ENCODE measurements around the gene TUBA1B. TPM values are rescaled to one million over a fixed set of nuclear protein-coding genes. Genes with fewer than 3 reads are reported as not detected.
"Not testable (repeated sequence)": the region's sequence is repeated elsewhere in the genome, so short reads cannot be mapped to it uniquely, and the experiment has no call there.

The TUBA1B gene
- total RNA-seq, 1 experiment from 2014 or later = 1,866 TPM

GRCh38 chr12:49138587-49138986 lies 7.4 kb upstream of the TUBA1B start:
- H3K4me1 ChIP-seq = no peaks in the 10 kb centered on the region
- Mint-ChIP-seq H3K4me1 (ENCODE audit: low read depth, unreplicated experiment) (no peaks in the 10 kb centered on the region), H3K4me3 (ENCODE audit: unreplicated experiment) (no peak overlapping the region), H3K27ac (ENCODE audit: unreplicated experiment) (no peak overlapping the region), H3K27me3 (ENCODE audit: insufficient read depth, unreplicated experiment) (no peaks in the 10 kb centered on the region), H3K9me3 (ENCODE audit: unreplicated experiment) (no peaks in the 10 kb centered on the region), H3K36me3 (ENCODE audit: insufficient read depth, unreplicated experiment) (peaks cover 5% of the 10 kb centered on the region)
- intact Hi-C loops (cut with micrococcal nuclease; ENCODE audit: unreplicated experiment) = no loop called here
- DNase-seq = no peak
- no peaks in the 10 kb centered on the region for H3K27me3 ChIP-seq (replicated peaks; ENCODE audit: control insufficient read depth, insufficient read depth, low read length)
- no peaks in the 10 kb centered on the region for H3K36me3 ChIP-seq (ENCODE audit: control insufficient read depth, insufficient read depth, low read length)
- no TSS peak for BruUV-seq (replicated peaks)
- no peaks in the 10 kb centered on the region for H3K9me3 ChIP-seq
- TF ChIP-seq CTCF (IDR thresholded peaks at IDR 0.05; ENCODE audit: insufficient read depth in 1 of 2, low read depth in 1 of 2, low read length in 1 of 2, severe bottlenecking in 1 of 2, unreplicated experiment in 1 of 2) = no peak
- H3K4me3 ChIP-seq (ENCODE audit: low read depth, low read length) = no peak overlapping the region
- CTCF ChIA-PET = no interaction called here
- POLR2A ChIA-PET = no interaction called here

GRCh38 chr12:49137476-49137875 lies 6.3 kb upstream of the TUBA1B start:
- no peak overlapping the region for H3K27ac Mint-ChIP-seq (ENCODE audit: unreplicated experiment)
- Histone ChIP-seq H3K27me3 (replicated peaks; ENCODE audit: control insufficient read depth, insufficient read depth, low read length) (no peaks in the 10 kb centered on the region), H3K4me1 (peaks cover 5% of the 10 kb centered on the region), H3K9me3 (no peaks in the 10 kb centered on the region), H3K36me3 (ENCODE audit: control insufficient read depth, insufficient read depth, low read length) (no peaks in the 10 kb centered on the region), H3K4me3 (ENCODE audit: low read depth, low read length) (no peak overlapping the region)
- no peaks in the 10 kb centered on the region for H3K9me3 Mint-ChIP-seq (ENCODE audit: unreplicated experiment)
- peaks cover under 1% of the 10 kb centered on the region for H3K4me1 Mint-ChIP-seq (ENCODE audit: low read depth, unreplicated experiment)
- POLR2A ChIA-PET = interaction anchor here (0.6 kb wide), 1 partner anchor 991 kb away, joined by 6 read pairs; no protein-coding TSS in a partner anchor
- no peaks in the 10 kb centered on the region for H3K27me3 Mint-ChIP-seq (ENCODE audit: insufficient read depth, unreplicated experiment)
- CTCF ChIA-PET = no interaction called here
- no peak overlapping the region for H3K4me3 Mint-ChIP-seq (ENCODE audit: unreplicated experiment)
- intact Hi-C loops (cut with micrococcal nuclease; ENCODE audit: unreplicated experiment) = no loop called here
- TF ChIP-seq CTCF (IDR thresholded peaks at IDR 0.05; ENCODE audit: insufficient read depth in 1 of 2, low read depth in 1 of 2, low read length in 1 of 2, severe bottlenecking in 1 of 2, unreplicated experiment in 1 of 2) = no peak
- BruUV-seq (replicated peaks) = no TSS peak
- H3K36me3 Mint-ChIP-seq (ENCODE audit: insufficient read depth, unreplicated experiment) = peaks cover 5% of the 10 kb centered on the region
- DNase-seq = no peak

- DNase-seq, CTCF ChIA-PET: not testable (repeated sequence)
Measured at GRCh38 chr12:49136997-49137396, 5.8 kb upstream of the TUBA1B start.

GRCh38 chr12:49133590-49133989 lies 2.4 kb upstream of the TUBA1B start:
- no peak overlapping the region for H3K4me3 ChIP-seq (ENCODE audit: low read depth, low read length)
- no peak for DNase-seq
- H3K27me3 ChIP-seq (replicated peaks; ENCODE audit: control insufficient read depth, insufficient read depth, low read length) = no peaks in the 10 kb centered on the region
- Mint-ChIP-seq H3K27me3 (ENCODE audit: insufficient read depth, unreplicated experiment) (no peaks in the 10 kb centered on the region), H3K4me1 (ENCODE audit: low read depth, unreplicated experiment) (peaks cover 10% of the 10 kb centered on the region), H3K27ac (ENCODE audit: unreplicated experiment) (no peak overlapping the region), H3K9me3 (ENCODE audit: unreplicated experiment) (no peaks in the 10 kb centered on the region), H3K4me3 (ENCODE audit: unreplicated experiment) (no peak overlapping the region), H3K36me3 (ENCODE audit: insufficient read depth, unreplicated experiment) (peaks cover 29% of the 10 kb centered on the region)
- intact Hi-C loops (cut with micrococcal nuclease; ENCODE audit: unreplicated experiment) = no loop called here
- BruUV-seq (replicated peaks) = no TSS peak
- peaks cover 8% of the 10 kb centered on the region for H3K4me1 ChIP-seq
- no peak for TF ChIP-seq CTCF (IDR thresholded peaks at IDR 0.05; ENCODE audit: insufficient read depth in 1 of 2, low read depth in 1 of 2, low read length in 1 of 2, severe bottlenecking in 1 of 2, unreplicated experiment in 1 of 2)
- H3K9me3 ChIP-seq = no peaks in the 10 kb centered on the region
- ChIA-PET CTCF (interaction anchor here (4.1 kb wide), 1 partner anchor 45 kb away, joined by 43 read pairs; no protein-coding TSS in a partner anchor), POLR2A (interaction anchor here (0.6 kb wide), 1 partner anchor 64 kb away, joined by 3 read pairs; no protein-coding TSS in a partner anchor)
- H3K36me3 ChIP-seq (ENCODE audit: control insufficient read depth, insufficient read depth, low read length) = 0 out of 2 replicates have a peak, but pooled peaks cover 3% of the 10 kb centered on the region

More at GRCh38 chr12:49136997-49137396, 5.8 kb upstream of the TUBA1B start:
- H3K36me3 ChIP-seq (ENCODE audit: control insufficient read depth, insufficient read depth, low read length); H3K27me3 Mint-ChIP-seq (ENCODE audit: insufficient read depth, unreplicated experiment); H3K9me3 Mint-ChIP-seq (ENCODE audit: unreplicated experiment); H3K4me1 ChIP-seq; BruUV-seq (replicated peaks); H3K4me3 ChIP-seq (ENCODE audit: low read depth, low read length); H3K9me3 ChIP-seq; H3K36me3 Mint-ChIP-seq (ENCODE audit: insufficient read depth, unreplicated experiment); H3K27me3 ChIP-seq (replicated peaks; ENCODE audit: control insufficient read depth, insufficient read depth, low read length); H3K4me3 Mint-ChIP-seq (ENCODE audit: unreplicated experiment); intact Hi-C loops (cut with micrococcal nuclease; ENCODE audit: unreplicated experiment); H3K4me1 Mint-ChIP-seq (ENCODE audit: low read depth, unreplicated experiment); H3K27ac Mint-ChIP-seq (ENCODE audit: unreplicated experiment): not testable (repeated sequence)
- POLR2A ChIA-PET = interaction anchor here (0.6 kb wide), 1 partner anchor 992 kb away, joined by 6 read pairs; no protein-coding TSS in a partner anchor
